Bladder microvascular endothelial cell (primary cell): Measurements from ENCODE around the gene EPB41L1. TPM values are rescaled to one million over a fixed set of nuclear protein-coding genes. Genes with fewer than 3 reads are reported as not detected.

Experiments
- total RNA-seq: library from RNA; depleted of rRNA; stranded (reverse); fragments of >200 nt; gene quantifications from 2 replicates; pipeline ENCODE4 v1.2.3, GENCODE V29; 2014

The EPB41L1 gene
- 3.7 and 19.9 TPM in 2 replicates for total RNA-seq

DNA sequence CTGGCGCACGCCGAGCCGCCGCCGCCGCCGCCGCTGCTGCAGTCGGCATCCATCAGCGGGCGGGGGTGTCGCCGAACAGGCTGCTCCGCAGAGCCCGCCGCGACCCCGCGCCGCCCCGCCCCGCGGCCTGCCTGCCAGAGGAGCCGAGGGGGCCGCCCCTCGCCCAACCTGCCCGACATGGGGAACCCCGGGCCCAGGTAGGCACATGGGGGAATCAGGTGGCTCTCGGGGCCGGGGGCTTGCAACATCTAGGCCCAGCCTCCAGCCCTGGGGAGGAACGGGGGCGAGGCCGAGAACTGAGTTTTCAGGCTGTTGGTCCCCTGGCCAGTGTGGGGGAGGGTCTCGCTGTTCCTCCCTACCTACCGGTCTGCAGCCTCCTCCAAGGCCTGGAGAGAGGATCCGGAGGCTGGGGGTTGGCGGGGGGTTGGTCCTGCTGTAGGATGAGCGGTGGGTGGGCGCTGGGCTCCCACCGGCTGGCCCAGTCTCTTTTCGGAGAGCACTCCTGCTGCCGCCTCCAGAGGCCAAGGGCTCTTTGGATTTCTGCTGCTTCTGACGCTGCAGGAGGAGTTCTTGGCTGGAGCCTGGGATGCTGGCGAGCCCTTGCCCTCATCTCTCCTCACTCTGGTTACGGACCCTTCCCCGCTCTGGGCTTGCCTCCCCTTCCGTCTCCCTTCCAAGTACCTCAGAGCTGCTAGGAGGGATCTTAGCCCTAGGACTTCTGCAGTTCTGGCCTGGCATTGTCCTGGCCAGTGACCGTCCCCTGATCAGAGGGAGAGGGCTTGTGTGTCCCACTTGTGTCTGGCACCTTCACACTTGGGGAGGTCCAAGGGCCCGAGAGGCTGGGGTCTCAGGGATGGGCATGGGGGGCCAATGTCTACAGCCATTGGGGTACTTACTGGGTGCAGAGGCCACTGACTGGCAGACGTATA, at the start of gene EPB41L1:
Gene EPB41L1 (plus strand): TSS at position 41 of the 929 bp plus-strand sequence. CDS start 19,038 bp downstream, outside the sequence.

DNA sequence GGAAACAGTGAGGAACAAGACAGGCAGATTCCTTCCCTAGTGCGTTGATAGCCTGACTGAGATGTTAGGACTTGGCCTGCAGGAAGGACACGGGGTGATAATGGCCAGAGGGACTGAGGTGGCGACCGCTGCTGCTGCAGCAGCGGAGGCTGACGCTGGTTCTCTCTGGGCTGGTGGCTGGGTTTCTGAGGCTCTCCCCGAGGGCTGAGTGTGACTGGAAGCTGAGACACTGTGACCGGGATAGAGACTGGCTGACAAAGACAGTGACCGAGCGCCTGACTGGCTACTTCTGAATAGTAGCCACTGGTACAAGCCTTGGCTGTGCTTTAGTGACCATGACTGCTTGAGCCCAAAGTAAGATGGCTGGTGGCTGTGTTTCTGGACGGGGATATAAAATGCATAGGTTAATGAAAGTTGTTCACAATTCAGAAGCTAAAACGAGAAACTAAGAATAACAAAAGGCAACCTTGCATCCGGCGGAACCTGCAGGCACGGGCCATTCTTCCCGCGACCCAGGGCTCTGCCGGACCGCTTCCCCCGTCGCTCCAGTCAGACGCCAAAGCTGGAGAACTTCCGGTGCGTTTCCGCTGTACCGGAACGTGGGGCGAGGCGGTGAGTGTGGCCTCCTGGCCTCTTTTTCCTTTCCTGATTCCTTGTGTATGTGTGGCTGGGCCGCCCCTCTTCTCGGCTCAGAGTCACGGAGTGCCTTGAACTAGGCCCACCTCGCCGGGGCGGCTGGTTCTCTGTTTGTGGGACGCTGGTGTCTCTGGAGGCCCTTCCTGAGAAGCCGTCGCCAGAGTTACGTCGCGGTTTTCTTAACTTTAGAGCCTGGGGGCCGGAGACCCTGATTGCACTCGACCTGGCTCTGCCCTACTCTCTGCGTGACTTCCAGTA, 81.6 kb downstream of the EPB41L1 start, which contains the start of gene AAR2:
Gene AAR2 (plus strand): TSS at position 587 of the 894 bp plus-strand sequence. CDS start 3,391 bp downstream, outside the sequence.

Other genes with a start within 250 kb of the EPB41L1 start
- 35.3 and 54.9 TPM in 2 replicates for gene SCAND1, start 200.2 kb upstream of the EPB41L1 start, total RNA-seq
- gene CNBD2, start 186.2 kb upstream of the EPB41L1 start, total RNA-seq, result 3.4 TPM in 2 replicates
- 17.8 and 25.7 TPM in 2 replicates for gene AAR2, start 81.7 kb downstream of the EPB41L1 start, total RNA-seq
- 5.8 and 22.0 TPM in 2 replicates for gene DLGAP4, start 151.6 kb downstream of the EPB41L1 start, total RNA-seq